ENCODE measurements around the gene MFN2.
A peak's percentile ranks its signal among the peaks of the same experiment; 100 is the strongest.
"Not testable (repeated sequence)": the region's sequence is repeated elsewhere in the genome, so short reads cannot be mapped to it uniquely, and the experiment has no call there.

Gene MFN2

GRCh38 chr1:12022036-12022435 is 41.8 kb downstream of the MFN2 start:
- DNase-seq (ENCODE audit: low read depth in 2 of 2): no peak

- no peak for DNase-seq (ENCODE audit: low read depth in 2 of 2)
Observed at GRCh38 chr1:12026586-12026985, 46.3 kb downstream of the MFN2 start.

GRCh38 chr1:12028248-12028647 is 48.0 kb downstream of the MFN2 start:
- DNase-seq (ENCODE audit: low read depth in 2 of 2): no peak

- DNase-seq (ENCODE audit: low read depth in 2 of 2): no peak
Observed at GRCh38 chr1:12028957-12029511, 48.8 kb downstream of the MFN2 start.

GRCh38 chr1:12029720-12030339 is 49.6 kb downstream of the MFN2 start:
- no peak for DNase-seq (ENCODE audit: low read depth in 2 of 2)

GRCh38 chr1:12031039-12031980 is 51.1 kb downstream of the MFN2 start:
- no peak for DNase-seq (ENCODE audit: low read depth in 2 of 2)

- no peak for DNase-seq (ENCODE audit: low read depth in 2 of 2)
Observed at GRCh38 chr1:12032161-12032621, 51.9 kb downstream of the MFN2 start.

- DNase-seq (ENCODE audit: low read depth in 2 of 2): not testable (repeated sequence)
Observed at GRCh38 chr1:12033441-12033840, 53.2 kb downstream of the MFN2 start.

GRCh38 chr1:12034381-12034801 is 54.1 kb downstream of the MFN2 start:
- no peak for DNase-seq (ENCODE audit: low read depth in 2 of 2)

- DNase-seq (ENCODE audit: low read depth in 2 of 2): no peak
Observed at GRCh38 chr1:12035312-12035711, 55.1 kb downstream of the MFN2 start.

- no peak for DNase-seq (ENCODE audit: low read depth in 2 of 2)
Observed at GRCh38 chr1:12037486-12038355, 57.5 kb downstream of the MFN2 start.

GRCh38 chr1:12038356-12039163 is 58.3 kb downstream of the MFN2 start:
- no peak for DNase-seq (ENCODE audit: low read depth in 2 of 2)

- no peak for DNase-seq (ENCODE audit: low read depth in 2 of 2)
Observed at GRCh38 chr1:12039164-12039525, 58.9 kb downstream of the MFN2 start.

- not testable (repeated sequence) for DNase-seq (ENCODE audit: low read depth in 2 of 2)
Observed at GRCh38 chr1:12039824-12040456, 59.7 kb downstream of the MFN2 start.

- no peak for DNase-seq (ENCODE audit: low read depth in 2 of 2)
Observed at GRCh38 chr1:12040457-12041051, 60.3 kb downstream of the MFN2 start.

GRCh38 chr1:12044187-12044877 is 64.1 kb downstream of the MFN2 start:
- DNase-seq (ENCODE audit: low read depth in 2 of 2): not testable (repeated sequence)

GRCh38 chr1:12046749-12047119 is 66.5 kb downstream of the MFN2 start:
- no peak for DNase-seq (ENCODE audit: low read depth in 2 of 2)

GRCh38 chr1:12047120-12047876 is 67.1 kb downstream of the MFN2 start:
- peak; percentile 24 to 41 for DNase-seq (ENCODE audit: low read depth in 2 of 2)

GRCh38 chr1:12048372-12048771 is 68.1 kb downstream of the MFN2 start:
- no peak for DNase-seq (ENCODE audit: low read depth in 2 of 2)

All from stimulated activated CD8-positive, alpha-beta memory T cell treated with anti-CD3 and anti-CD28 coated beads, Interleukin-15, amount 100 ng/mL, for 4 hours (primary cell).